HG03159 (cell line): Measurements from ENCODE around the gene DAB1.

ENCODE experiments used
- ATAC-seq: cut with Tn5 transposase; IDR thresholded peaks from one replicate; pipeline ENCODE4 v1.9.1; 2021; ENCODE audit warnings: mild to moderate bottlenecking, moderate library complexity; ENCODE audit not compliant: unreplicated experiment

DAB1 gene

GRCh38 chr1:56995414-56996100, 428.3 kb downstream of the DAB1 start:
- no peak for ATAC-seq

- ATAC-seq, result no peak
These were observed 430.4 kb downstream of the DAB1 start for GRCh38 chr1:56993475-56993874.

- ATAC-seq, result no peak
These were observed 431.3 kb downstream of the DAB1 start for GRCh38 chr1:56992318-56993125.

- ATAC-seq, result no peak
These were observed 432.3 kb downstream of the DAB1 start for GRCh38 chr1:56991576-56991975.

GRCh38 chr1:56986397-56986796, 437.5 kb downstream of the DAB1 start:
- ATAC-seq, result no peak

GRCh38 chr1:56985857-56986256, 438.0 kb downstream of the DAB1 start:
- no peak for ATAC-seq

- no peak for ATAC-seq
These were observed 440.4 kb downstream of the DAB1 start for GRCh38 chr1:56983484-56983883.

- no peak for ATAC-seq
These were observed 443.7 kb downstream of the DAB1 start for GRCh38 chr1:56979986-56980755.

GRCh38 chr1:56978819-56979218, 445.0 kb downstream of the DAB1 start:
- no peak for ATAC-seq

- ATAC-seq, result no peak
These were observed 445.9 kb downstream of the DAB1 start for GRCh38 chr1:56977910-56978309.

GRCh38 chr1:56975446-56975845, 448.4 kb downstream of the DAB1 start:
- ATAC-seq, result no peak

GRCh38 chr1:56973923-56974742, 449.7 kb downstream of the DAB1 start:
- no peak for ATAC-seq

GRCh38 chr1:56972976-56973375, 450.9 kb downstream of the DAB1 start:
- no peak for ATAC-seq

GRCh38 chr1:56970280-56970679, 453.6 kb downstream of the DAB1 start:
- no peak for ATAC-seq

- ATAC-seq, result no peak
These were observed 454.9 kb downstream of the DAB1 start for GRCh38 chr1:56968878-56969495.

- ATAC-seq, result no peak
These were observed 455.7 kb downstream of the DAB1 start for GRCh38 chr1:56967900-56968832.

GRCh38 chr1:56967355-56967754, 456.5 kb downstream of the DAB1 start:
- ATAC-seq, result no peak

- ATAC-seq, result no peak
These were observed 457.2 kb downstream of the DAB1 start for GRCh38 chr1:56966698-56966999.

- no peak for ATAC-seq
These were observed 457.8 kb downstream of the DAB1 start, which contains the start of gene C8B for GRCh38 chr1:56965916-56966697. TSS of gene C8B (minus strand) at chr1:56966015. CDS start at chr1:56965948, 67 bp downstream.
